GM18517 (cell line): ENCODE data around the gene OR6K2.

ENCODE experiments used
- ATAC-seq: cut with Tn5 transposase; IDR thresholded peaks from one replicate; pipeline ENCODE4 v1.9.1; 2021; ENCODE audit warnings: mild to moderate bottlenecking, moderate library complexity; ENCODE audit not compliant: unreplicated experiment

OR6K2 gene

DNA sequence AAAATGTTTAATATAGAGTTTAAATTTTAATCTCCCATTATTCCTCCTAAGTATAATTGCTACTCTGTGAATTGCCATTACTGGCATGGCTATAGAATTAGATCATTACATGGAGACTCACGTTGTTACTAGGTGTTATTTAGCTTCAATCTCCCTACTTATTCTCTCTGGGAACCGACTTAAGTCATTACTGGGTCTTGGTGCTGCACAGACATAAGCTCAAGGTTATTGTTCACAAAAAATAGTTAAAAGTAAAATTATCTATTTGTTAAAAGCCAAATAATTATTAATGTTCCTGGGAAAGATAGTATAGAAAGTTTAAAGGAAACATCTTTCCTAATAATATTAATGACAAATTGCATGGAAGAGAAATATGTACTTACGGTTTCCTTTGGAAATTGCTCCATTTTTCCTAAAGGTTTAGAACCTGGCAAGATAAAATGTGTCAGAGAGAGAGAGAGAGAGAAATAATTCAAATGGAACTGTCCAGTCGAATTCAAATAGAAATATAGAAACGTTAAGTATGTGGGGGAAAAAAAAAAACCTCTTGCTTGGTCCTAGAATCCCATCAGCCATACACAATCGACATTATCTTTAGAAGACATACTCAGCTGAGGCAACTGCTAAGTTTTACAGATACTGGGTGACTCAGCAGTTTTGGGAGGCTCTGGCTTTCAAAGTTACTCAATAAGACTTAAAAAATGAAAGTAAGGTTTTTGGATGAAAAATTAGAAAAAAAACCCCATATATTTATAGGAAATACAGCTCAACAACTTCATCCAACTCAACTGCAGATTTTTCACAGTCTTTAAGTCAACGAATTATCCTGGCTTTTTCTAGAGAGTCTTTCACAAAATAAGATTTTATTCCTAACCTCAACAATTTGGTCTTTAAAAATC is 14.1 kb downstream of the OR6K2 start, which contains the start of gene SPTA1:
Gene SPTA1 (minus strand): TSS at position 605 of the 899 bp plus-strand sequence. CDS start 198 bp downstream, at position 407.
- ATAC-seq: no peak

DNA sequence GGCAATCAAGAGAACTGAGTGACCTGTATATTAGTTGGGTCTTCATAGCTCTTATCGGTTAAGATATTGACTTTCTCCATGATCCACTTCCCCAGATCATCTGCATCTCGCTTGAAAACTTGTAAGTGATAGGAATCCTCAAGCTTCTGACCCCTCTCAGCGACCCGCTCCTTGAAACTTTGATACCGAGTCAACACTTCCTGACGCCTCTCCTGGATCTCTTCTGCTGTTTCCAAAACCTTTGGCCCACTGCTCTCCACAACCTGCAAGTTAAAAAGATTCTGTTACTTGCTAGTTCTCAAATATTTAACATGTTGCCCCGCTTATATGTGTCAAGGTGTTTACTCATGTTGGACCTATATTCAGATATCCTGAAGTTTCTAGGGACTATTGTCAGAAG is 15.4 kb downstream of the OR6K2 start:
- no peak for ATAC-seq

GRCh38 chr1:158681606-158682005 is 18.8 kb downstream of the OR6K2 start:
- ATAC-seq: no peak

- no peak for ATAC-seq
These were observed 21.2 kb downstream of the OR6K2 start for GRCh38 chr1:158679289-158679688.

- ATAC-seq: no peak
These were observed 24.7 kb downstream of the OR6K2 start for GRCh38 chr1:158675563-158676323.

GRCh38 chr1:158674302-158674701 is 26.1 kb downstream of the OR6K2 start:
- ATAC-seq: no peak

- ATAC-seq: no peak
These were observed 34.4 kb downstream of the OR6K2 start for GRCh38 chr1:158666037-158666436.

DNA sequence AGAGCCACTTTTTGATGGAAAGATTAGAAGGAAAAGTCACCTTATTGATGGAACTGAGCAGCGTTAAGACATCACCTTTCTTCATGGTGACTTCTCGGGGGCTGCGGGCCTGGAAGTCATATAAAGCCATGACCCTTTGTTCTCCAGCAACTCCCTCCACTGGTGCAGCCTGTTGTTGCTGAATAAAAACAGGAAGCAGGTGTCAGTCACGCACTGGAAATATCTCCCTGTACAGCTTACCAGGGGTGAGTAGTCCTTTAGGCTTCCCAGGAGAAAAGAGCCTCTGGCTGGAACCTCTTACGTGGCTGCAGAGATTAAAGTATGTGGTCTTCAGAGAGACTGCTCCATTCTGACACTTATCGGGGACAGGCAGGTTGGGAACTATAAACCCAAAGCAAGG is 45.9 kb downstream of the OR6K2 start:
- no peak for ATAC-seq

- ATAC-seq: no peak
These were observed 46.4 kb downstream of the OR6K2 start for GRCh38 chr1:158654086-158654485.

- ATAC-seq: no peak
These were observed 47.6 kb downstream of the OR6K2 start for GRCh38 chr1:158652721-158653334.
